Stimulated activated CD4-positive, alpha-beta T cell treated with anti-CD3 and anti-CD28 coated beads, Interleukin-4, amount 100 ng/mL, for 4 hours (primary cell): ENCODE data around the gene ASB14.
"Not testable (repeated sequence)": the region's sequence is repeated elsewhere in the genome, so short reads cannot be mapped to it uniquely, and the experiment has no call there.

Source experiments
- DNase-seq, 2 experiments: peaks; one replicate each; pipeline ENCODE4 v3.0.0-alpha.2; 2020

Gene ASB14

GRCh38 chr3:57292159-57292896, at the start of gene ASB14:
ASB14 (minus strand) TSS chr3:57292685; CDS start chr3:57292033, 652 bp downstream.
- DNase-seq = no peak

DNA sequence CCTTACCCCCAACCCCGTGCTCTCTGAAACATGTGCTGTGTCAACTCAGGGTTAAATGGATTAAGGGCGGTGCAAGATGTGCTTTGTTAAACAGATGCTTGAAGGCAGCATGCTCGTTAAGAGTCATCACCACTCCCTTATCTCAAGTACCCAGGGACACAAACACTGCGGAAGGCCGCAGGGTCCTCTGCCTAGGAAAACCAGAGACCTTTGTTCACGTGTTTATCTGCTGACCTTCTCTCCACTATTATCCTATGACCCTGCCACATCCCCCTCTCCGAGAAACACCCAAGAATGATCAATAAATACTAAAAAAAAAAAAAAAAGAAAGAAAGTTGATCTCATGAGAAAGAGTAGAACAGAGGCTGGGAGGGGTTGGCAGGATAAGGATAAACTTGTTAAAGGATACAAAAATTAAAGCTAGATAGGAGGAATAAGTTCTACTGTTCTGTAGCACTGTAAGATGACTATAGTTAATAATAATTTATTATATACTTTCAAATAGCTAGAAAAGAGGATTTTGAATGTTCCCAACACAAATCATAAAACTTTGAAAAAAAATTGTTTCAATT, 46.7 kb upstream of the ASB14 start:
- DNase-seq = not testable (repeated sequence)

GRCh38 chr3:57338272-57339070, 46.0 kb upstream of the ASB14 start:
- DNase-seq = not testable (repeated sequence)

- no peak for DNase-seq
Observed at GRCh38 chr3:57335283-57335938, 42.9 kb upstream of the ASB14 start.

DNA sequence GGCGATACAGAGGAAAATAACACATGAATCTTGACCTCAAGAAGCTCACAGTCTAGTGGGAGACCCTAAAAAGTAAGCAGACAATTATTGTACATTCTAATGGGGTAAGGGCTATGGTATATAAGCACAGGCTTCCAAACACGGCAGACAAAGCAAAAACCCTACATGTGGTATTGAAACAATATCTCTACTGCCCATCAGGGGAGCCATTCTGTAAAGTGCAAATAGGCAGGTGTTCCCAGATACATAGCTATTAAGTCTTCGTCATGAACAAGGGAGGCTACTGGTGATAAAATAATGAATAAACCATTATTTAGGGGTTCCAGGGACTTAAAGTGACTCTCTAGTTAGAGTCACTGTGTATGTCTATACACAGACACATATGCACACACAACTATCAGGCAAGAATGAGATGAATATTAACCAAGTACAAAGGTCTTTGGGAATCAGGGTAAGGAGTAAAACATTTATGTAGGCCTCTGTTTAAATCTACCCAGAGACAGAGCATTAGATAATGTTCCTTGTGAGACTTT, 38.7 kb upstream of the ASB14 start:
- DNase-seq = no peak

GRCh38 chr3:57326498-57326897, 34.0 kb upstream of the ASB14 start:
- DNase-seq = not testable (repeated sequence)

GRCh38 chr3:57314204-57314603, 21.7 kb upstream of the ASB14 start:
- no peak for DNase-seq

DNA sequence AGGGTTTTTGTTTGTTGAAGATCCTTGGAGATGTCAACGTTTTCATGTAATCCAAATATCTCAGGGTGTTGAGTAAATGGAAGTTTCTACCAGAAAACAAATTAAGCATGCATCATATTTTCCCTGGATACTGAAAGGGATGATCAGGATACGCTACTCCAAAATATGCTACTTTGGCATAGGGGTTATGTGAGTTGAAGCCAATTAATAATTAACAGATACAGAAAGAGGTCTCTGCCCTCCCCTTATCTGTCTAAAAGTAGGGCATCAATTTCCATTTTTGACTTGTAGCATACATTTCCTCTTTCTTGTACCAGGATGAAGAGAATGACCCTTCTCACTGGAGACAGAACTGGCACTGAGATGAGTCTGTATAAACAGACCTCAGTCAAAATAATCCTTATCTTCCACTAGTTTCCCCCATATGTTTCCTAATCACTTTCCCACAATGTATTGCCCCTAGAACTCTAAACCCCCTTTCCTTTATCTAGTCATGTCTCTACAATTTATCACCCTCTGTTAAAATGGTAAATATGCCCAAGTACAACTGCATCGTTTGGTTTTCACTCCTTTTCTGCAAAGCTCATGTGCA, 17.4 kb upstream of the ASB14 start:
- no peak for DNase-seq

GRCh38 chr3:57303520-57303919, 11.0 kb upstream of the ASB14 start:
- not testable (repeated sequence) for DNase-seq

DNA sequence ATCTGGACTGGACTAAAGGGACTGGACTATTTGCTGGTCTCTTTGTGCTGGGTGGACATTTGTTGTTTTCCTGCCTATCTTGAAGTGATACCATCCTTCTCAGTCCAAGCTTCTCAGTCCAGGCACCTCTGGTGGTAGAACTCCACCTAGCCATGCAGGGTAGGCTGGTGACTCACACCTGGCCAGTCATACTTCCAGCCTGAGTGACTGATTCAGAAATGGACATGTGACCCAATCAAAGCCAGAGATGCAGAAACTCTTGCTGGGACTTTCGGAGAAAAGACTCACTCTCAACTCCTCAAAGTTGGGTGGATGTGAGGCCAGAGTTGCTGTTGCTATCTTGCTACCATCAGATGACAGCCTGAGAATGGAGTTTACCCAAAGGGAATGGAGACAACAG, 5.6 kb upstream of the ASB14 start:
- DNase-seq = no peak

DNA sequence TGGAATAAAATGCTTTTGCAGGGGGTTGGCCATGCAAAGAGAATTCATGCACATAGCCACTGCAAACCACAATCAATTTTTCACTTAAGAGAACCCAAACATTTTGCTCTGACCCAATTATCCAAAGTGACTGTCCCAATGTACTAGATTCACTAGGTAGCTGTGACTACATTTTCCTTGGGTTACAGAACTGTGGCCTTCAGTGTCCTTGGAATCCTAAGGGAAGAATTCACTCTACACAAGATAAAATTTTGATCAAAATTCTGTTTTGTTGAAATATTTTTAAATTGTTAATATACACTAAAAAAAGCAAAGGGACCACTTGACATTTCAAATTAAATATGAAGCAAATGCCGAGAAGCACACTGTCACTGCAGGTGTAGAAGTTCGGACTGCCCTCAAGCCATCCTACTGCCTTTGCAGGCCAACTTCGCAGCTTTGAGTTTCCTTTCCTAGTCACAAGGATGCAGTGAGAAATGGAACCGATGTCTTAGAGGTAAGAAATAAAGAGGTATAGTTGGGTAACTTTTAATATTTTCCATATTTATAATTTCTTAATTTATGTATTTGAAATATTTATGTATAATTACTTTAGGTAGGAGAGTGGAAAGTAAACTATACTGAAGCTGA, 527 bp upstream of the ASB14 start:
- no peak for DNase-seq

- DNase-seq = no peak
Observed at GRCh38 chr3:57288403-57288802, 4.1 kb downstream of the ASB14 start.

DNA sequence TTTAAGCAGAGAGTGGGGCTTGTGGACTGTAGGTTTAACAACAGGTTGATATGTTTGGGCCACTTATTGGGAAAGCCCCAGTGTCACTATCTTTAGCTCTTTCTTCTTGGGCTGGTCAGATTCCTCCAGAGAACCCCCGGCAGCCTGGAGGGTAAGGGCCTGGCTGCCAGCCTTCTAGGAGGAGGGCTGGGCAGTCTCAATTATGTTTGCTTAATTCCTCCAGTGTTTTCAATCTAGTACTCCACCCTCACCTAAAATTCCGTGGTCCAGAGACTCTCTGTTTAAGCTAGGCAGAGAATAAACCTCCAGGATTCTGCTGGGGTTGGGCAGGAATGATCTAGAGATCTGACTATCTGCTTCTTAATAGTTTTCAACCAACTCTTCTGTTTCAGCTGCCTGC, 5.3 kb downstream of the ASB14 start:
- no peak for DNase-seq

GRCh38 chr3:57283334-57283733, 9.2 kb downstream of the ASB14 start:
- DNase-seq = no peak

- no peak for DNase-seq
Observed at GRCh38 chr3:57281715-57282114, 10.8 kb downstream of the ASB14 start.

DNA sequence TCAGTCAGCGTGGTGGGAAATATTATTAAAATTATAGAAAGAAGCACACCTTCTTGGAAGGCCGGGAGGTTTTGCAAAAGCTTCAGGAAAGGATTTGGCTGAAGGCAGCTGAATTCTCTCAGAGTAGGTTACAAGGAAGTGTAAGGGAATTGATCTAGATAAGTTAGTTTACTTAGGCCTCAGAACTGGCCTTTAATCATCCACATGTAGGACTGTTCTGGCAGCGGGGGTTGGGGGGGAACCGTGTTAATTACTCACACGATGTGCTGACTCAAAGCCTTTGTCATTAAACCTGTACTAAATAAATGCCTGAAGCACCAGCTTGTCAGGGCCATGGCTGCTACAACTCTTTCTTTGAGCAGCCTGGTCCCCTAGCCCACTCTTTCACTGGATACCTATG, 12.8 kb downstream of the ASB14 start:
- no peak for DNase-seq

- DNase-seq = no peak
Observed at GRCh38 chr3:57278237-57278636, 14.2 kb downstream of the ASB14 start.

DNA sequence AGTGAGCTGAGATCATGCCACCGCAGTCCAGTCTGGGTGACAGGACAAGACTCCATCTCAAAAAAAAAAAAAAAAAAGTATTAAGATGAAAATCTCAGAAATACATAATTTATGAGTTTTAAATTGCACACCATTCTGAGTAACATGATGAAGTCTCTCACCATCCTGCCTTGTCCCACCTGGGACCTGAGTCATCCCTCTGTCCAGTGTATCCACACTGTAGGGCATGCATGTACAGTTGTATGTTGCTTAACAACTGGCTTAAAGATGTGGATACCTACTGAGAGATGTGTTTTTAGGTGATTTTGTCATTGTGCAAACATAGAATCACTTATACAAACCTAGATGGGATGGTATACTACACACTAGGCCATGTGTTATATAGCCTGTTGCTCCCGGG, 17.1 kb downstream of the ASB14 start:
- DNase-seq = no peak

GRCh38 chr3:57274845-57275244, 17.6 kb downstream of the ASB14 start:
- no peak for DNase-seq

DNA sequence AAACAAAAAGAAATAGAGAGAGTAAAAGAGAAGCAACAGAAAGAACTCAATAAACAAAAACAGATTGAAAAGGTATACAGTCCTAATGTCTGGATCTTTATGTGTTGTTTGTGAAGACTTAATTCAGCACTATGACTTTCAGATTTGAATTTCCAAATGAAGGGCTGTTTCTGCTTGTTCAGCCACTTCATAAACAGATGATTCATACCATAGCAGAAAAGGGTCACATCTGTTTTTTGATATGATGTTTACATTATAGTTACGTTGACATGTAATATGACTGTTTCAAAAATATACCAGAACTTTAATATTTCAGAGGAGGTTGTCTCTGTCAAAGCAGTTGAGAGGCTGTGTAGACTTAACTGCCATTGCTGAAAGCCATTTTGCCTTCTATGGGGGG, 24.1 kb downstream of the ASB14 start:
- no peak for DNase-seq

DNA sequence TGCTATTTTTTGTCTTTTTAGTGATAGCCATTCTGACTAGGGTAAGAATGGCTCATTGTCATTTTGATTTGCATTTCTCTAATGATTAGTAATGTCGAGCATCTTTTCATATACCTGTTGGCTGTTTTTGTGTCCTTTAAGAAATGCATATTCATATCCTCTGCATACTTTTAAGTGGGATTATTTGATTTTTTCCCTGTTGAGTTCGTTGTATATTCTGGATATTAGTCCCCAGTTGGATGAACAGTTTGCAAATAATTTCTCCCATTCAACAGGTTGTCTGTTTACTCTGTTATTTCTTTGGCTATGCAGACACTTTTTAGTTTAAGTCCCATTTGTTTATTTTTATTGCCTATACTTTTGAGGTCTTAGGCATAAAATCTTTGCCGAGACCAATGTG, 30.6 kb downstream of the ASB14 start:
- DNase-seq = no peak

DNA sequence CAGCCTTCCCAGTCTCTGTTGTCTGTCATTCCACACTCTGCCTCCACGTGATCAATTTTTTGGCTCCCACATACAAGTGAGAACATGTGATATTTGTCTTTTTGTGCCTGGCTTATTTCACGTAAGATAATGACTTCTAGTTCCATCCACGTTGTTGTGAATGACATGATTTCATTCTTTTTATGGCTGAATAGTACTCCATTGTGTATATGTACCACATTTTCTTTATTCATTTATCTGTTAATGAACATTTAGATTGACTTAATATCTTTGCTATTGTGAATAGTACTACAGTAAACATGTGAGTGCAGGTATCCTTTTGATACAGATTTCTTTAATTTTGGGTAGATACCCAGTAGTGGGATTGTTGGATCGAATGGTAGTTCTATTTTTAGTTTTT, 31.4 kb downstream of the ASB14 start:
- DNase-seq = no peak
